GM19240 (cell line): ENCODE measurements around the gene CFDP1.

Experiments
- DNase-seq: peaks from one replicate; pipeline ENCODE4 v3.0.0; 2011; ENCODE audit warnings: low spot score; ENCODE audit not compliant: insufficient read length

Gene CFDP1

DNA sequence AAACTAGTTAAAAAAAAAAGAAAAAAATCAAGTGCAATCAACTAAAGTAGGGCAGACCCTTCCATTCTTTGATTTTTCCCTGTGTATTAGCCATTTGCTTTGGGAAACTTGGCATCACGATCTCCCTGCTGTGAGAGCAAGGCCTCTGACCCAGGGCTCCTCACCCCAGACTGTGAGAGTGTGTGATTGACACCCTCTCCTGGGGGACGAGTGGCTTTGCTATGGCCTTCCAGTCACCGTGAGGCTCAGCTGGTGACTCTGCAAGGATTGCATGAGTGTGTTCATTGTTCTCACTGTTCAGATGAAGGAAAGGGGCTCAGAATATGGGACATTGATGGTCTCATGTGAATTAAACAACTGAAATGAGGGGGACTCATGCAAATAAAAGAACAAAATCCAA lies 112.9 kb downstream of the CFDP1 start:
- DNase-seq: no peak

DNA sequence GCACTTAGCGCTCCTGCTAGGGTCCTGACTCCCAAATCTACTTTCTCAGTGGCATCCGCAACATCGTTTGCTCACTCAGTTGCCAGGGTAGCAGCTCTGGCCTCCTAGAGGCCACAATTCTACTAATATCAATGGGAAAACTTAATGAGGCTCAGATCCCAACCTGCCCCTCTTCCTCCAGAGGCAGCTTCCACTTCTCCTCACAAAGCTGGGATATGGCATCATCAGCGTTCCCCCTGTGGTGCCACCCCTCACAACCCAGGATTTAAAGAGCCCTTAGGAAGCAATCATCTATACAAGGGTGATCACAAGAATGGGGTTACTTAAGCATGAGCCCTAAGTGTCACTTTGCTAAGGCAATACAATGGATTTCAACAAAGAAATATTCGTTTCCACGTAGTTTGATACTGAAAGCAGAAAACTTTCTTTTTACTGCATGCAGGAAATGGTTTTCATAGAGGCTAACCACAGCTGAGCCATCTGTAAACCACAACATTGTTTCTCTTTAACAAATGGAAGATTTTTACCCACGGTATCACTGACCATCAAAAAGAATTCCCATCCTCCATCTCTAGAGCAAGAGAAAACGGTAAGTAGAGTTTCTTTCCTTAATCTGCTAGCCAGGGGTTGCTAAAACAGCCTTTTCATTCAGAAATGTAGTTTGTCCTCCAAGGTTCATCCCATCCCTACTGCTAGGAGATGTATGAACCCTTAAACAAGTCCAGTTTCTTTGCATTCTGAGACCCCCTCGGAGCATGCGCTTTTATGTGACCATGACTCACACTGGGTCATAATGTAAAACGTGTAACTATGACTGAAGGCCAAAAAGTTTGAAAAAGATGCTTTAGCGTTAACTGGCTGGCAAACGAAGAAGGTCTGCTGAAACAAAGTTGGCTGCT lies 113.5 kb downstream of the CFDP1 start:
- no peak for DNase-seq

DNA sequence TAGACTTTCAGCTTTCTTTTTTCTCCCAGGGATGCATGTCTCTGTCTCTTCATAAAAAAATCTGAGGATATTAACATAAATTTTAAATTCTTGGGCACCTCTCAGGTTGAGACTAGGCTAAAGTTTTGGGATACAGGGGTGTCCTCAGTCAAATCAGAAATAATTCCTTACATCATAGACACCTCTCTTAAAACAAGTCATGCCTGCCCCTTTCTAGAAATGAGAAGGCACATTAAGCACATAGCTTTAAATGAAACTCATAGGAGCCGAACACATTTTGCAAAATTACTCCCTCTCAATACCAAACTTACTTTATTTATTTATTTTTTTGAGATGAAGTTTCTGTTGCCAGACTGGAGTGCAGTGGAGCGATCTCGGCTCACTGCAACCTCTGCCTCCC lies 114.6 kb downstream of the CFDP1 start:
- no peak for DNase-seq

DNA sequence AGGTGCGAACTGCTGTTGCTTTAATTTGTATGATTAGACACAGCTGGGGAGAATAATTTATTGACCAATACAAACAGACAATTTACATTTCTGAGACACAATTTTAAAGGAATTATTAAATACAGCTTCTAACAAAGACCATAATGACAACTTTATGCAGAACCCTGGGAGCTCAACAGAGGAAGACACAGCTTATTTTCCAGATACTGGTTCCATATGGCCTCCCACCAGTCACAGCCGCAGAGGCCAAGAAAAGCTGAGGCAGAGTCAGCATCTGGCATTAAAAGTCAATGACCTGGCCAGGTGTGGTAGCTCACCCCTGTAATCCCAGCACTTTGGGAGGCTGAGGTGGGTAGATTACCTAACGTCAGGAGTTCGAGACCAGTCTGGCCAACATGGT lies 115.8 kb downstream of the CFDP1 start:
- DNase-seq: no peak

DNA sequence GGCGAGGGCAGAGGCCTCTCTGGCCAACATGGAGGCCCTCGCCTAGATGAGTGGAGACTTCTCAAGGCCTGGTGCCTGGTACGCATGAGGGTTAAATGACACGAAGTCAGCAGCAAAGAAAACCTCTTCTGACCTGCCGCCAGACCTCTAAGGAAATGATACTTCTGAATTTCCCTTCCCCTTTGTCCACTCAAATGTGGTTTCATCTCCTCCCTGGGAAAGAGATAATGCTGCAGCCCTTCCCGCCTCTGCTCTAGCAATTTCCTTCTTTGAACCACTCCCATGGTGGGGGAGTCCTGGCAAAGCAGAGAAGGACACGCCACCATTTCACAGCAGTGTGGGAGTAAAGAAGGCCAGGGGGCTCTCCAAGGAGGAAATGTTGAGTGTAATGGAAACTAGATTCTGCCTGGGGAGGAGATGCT lies 116.2 kb downstream of the CFDP1 start:
- no peak for DNase-seq

DNA sequence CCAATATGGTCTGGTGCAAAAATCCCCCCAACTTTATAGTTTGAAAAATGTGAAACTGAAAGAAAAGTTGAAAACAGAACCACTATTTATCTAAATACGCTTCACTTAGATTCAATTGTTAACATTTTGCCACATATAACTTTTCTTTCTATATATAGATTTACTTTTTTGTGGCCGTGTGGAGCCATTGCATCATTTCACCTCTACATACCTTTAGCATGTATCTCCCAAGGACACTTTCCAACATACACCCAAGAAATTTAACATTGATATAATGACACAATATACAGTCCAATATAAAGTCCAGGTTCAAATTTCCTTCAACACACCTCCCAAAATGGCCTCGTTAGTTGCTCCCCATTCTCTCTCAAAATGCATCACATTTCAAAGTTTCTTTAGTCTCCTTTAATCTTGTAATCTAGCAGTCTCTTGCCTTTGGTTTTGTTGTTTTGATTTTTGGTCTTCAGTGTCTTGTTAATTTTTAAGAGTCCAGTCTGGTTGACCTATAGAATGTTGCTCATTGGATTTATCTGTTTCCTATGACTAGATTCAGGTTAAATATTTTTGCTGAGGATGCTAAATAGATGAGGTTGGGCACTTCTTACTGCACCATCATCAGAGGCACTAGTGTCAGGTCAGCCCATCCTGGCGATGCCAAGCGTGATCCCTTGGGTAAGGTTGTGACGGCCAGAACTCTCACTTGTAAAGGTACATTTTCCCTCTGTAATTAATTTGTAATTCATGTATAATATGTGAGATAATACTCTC lies 117.6 kb downstream of the CFDP1 start:
- DNase-seq: no peak

DNA sequence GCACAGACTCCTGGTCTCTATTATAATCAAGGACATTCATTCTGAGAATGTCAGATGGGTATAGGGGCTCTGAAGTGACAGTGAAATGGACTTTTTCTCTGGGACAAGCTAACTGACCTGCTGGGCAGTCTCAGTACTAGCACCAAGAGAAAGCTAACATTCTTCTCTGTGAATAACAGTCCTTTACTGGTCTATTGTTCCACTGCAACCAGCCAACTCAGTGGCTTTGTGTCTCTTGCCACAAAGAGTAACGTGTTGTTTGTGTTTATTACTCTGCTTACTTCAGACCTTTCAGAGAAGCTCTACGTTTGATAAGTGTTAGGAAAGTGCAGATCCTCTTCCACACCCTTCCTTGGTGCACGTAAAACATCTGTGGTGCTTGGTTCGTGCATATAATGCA lies 120.4 kb downstream of the CFDP1 start:
- DNase-seq: no peak

DNA sequence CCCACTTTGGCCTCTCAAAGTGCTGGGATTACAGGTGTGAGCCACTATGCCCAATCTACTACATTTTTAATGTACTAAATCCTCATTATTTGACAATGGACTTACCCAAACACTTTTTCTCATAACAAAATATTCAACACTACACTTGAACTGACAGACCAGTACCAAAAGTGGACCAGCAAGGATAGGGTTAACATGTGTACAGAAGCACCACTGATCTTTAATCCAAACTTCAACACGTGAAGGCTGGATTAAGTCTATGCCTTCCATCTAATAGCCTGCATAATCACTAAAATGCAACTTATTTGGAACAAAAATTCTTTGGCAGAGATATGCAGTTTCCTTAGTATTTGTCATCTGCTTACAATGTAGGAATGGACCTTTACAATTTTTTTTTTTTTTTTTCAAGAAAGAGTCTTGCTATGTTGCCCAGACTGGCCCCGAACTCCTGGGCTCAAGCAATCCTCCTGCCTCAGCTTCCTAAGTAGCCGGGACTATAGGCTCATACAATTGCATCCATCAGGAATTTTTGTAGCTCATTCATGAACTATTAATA lies 121.8 kb downstream of the CFDP1 start:
- DNase-seq: no peak

DNA sequence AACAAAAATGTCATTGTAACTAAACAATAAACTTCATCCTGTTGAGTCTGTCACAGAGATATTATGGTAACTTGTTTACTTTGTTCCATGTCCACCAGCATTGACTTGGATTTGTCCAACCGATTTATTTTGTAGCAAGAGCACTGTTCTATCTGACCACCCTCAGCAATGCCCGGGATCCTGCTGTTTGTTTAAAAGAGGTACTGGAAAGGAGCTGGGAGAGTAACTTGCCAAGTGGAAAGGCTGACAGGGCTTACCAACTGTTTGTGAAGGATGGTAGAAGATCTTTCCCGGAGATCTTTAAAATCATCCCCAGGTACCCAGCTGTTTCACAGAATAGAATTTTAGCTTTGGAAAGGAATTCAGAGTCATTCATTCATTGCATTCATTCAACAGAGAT lies 122.8 kb downstream of the CFDP1 start:
- DNase-seq: no peak

DNA sequence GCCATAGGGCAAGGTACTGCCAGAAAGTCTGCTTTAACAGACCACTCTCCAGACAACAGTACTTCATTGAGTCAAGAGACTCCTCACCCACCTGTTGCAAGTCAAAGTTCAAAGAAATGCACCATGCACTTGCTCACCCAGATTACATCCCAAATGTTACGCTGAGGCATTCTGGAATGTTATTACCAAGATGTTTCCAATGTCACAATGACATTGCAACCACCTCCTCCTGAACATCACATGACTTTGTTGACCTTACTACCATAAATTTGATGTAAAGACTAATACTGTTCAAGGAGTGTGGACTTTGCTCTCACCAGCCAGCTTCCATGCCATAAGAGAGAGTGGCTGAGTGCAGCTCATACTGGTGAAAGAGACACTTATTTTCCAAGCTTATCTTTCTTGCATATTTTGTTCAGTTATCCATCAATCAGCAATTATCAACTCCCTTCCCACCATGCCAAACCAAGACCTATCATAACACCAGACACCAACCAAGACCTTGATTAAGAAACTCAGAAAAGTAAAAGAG lies 123.3 kb downstream of the CFDP1 start:
- no peak for DNase-seq

DNA sequence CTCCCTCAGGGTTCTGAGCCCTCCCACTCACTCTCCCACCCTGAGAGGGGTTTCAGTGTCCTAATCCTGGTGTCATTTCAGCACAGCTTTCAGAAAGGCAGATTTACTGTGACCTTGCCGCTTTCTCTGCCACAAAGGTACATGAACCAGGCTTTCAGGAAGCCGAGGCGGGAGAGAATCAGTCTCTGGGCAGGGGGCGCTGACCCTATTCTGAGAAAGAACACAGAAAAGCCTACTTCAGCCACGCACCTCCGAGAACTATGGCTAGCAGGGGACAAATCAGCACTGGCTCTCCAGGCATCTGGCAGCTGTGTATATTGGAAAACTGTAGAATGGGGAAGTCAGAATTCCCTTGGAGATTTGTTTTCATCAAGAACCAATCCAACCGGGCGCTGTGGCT lies 124.1 kb downstream of the CFDP1 start:
- DNase-seq: no peak

DNA sequence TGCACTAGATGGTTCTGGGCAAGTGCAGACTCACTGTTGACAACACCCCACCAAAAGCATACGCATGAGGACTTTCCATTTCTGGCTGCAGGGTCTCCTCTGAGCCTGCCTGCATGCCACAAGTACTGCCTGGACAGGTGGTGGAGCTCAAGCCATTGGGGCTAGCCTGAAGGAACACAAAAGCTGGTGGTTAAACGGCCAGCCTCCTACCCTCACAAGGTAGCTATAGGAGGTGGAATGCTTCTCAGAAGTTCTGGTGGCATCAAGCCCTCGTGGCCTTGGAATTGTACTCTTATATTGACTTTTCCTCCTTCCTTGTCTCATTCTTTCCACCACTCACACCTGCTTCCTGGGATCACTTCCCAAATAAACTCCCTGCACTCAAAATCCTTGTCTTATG lies 125.3 kb downstream of the CFDP1 start:
- DNase-seq: no peak

DNA sequence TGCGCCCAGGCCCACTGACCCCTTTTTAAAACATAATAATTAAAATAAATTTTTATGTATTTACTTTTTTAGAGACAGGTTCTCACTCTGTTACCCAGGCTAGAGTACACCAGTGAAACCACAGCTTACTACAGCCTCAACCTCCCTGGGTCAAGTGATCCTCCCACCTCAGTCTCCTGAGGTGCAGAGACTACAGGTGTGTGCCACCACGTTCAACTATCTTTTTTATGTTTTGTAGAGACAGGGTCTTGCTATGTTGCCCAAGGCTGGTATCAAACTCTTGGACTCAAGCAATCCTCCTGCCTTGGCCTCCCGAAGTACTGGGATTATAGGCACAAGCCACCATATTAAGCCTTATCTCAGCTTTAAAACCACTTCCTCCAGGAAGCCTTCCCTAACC lies 125.8 kb downstream of the CFDP1 start:
- no peak for DNase-seq

DNA sequence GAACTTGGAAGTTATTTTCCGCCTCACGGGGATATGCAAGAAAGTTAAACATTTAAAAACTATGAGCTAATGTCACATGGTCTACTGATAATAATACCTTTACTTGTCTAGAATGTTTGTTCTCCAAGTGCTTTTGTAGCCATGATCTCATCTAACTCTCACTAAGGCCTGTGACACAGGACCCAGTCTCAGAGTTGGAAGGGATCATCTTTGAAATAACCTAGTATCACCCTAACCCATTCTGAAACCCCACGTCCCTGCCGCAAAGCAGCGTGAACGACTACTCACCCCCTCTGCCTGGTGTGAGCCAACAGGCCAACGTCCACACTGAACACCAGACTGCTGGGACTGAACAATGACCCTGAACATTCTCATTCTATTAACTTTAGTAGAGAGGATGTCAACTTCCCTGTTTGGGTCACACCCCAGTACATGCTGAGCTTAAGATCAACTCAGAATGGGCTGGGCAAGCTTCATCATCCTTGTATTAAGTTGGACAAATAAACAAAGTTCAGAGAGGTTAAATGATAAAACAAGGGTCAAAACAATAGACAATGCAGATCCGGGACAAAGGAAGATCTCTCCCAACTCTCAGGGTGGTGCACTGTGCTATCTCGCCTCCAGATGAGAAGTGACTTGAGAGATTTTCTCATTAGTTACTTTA lies 127.1 kb downstream of the CFDP1 start:
- DNase-seq: no peak

DNA sequence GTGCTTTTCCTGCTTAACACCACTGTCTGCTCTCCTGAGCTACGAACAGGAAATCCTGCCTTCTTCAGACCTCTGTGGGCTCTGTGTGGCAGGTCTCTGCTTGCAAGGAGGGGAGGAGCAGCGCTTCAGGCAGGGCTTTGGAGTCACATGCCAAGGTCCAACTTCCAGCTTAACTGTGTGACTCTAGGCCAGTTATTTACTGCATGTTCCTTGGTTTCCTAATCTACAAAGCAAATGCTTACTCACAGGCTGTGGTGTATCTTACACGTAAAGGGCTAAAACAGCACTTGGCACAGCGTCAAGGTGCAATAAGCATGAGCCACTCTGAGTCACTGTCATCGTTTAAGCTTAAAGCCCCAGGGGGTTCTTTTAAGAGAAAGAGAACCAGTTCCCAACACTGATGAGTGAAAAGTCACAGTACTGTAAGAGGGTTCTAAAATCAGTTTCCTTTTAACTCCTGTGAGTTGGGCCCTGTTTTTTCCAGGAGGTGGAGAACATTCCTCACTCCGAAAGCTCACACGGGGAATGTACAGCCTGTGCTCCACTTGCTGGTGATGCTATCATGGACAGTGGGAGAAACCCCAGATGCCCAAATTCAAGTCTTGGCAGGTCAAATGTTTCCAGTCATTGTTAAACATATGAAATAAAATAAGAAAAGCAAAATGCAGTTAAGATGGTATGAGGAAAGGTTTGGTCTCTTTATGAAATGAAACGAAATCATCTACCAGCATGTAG lies 127.8 kb downstream of the CFDP1 start:
- no peak for DNase-seq

DNA sequence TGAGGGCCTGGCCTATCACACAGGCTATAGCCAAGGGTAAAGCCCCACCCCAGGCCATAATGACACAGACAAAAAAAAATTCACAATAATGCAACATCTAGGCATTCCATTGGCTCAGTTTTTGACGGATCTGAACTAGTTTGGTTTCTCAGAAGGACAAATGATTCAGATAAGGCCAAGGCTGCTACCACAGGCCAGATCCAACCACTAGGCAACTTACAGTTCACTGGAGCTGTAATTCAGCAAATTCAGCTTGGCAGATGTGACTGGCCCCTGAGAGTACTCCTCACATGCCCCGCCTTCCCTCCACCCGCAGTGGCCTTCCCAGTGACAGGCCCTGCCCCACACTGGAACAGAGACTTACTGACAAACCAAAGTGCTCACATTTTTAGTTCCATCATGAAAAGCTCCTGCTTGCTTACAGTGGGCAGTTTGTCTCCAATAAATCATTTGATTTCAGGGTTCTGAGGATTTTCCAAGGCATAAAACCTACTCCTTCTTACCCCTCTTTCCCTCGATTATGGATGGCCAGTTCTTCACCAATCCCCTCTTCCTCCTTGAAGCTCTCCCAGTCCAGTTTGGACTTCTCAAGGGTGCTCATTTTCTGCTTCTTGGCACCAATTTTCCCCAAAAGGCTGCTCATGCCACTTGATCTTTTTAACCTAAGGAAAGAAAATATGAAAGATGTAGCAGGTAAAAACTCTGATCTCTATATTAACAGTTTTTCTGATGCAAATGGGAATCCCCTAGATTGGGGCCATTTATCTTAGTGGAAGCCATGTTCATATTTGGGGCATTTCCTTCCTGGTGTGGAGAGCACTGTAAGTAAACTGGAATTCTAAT lies 128.6 kb downstream of the CFDP1 start:
- no peak for DNase-seq

DNA sequence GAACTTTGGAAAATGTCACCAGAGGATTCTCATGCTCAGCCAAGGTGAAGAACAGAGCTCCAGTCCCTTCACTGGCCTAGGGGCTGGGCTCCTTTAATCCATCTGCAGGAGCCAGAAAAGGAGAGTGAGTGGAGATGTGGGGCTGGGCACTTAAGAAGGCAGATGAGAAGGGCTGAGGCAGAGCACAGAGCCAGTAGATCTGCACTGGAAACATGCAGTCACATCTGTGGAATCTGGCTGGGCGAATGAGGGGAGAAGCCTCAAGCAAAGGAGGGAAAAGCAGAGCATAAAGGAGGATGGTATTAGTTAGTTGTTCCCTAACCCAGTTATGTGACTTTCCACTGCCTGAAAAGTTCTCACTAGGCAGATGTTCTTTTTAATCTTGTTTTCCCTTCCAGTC lies 131.5 kb downstream of the CFDP1 start:
- DNase-seq: no peak

DNA sequence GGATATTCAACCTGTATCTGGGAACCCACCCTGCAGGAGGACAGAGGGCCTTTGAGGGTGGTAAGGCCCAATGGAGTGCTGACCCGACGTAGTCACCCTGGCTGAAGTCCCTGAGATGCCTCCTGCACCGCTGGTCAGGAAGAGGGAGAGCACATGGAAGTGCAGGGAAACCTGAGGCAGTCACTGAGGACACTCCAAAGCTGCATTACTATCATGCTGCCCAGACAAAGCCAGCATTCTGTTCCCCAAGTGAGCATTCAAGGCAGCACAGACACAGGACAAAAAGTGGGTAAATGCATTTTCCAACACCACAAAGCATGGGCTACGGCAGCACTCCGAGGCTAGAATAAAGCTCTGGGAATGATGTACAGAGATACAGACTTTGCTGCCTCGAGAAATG lies 135.0 kb downstream of the CFDP1 start:
- DNase-seq: no peak

DNA sequence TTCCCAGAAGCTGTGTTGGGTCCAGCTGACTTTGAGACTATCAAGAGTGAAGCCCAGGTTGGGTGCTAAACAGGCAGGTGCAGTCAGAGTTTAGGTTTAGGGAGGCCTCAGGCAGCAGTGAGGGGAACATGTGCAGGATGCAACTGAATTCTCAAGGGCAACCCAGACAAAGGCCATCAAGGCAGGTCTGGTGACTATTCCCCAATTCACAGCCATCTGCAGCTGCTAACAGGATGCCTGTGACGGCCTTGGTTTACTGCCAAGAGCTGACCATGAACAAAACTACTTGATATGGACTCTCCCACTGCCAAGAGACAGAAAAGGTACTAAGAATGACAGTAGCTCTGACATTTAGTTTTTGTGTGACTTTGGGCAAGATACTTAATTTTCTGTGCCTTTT lies 136.7 kb downstream of the CFDP1 start:
- no peak for DNase-seq
